PC-9 (cell line): ENCODE results near the gene ELF3. TPM values are rescaled to one million over a fixed set of nuclear protein-coding genes. Genes with fewer than 3 reads are reported as not detected.
"Not testable (repeated sequence)": the region's sequence is repeated elsewhere in the genome, so short reads cannot be mapped to it uniquely, and the experiment has no call there.

Experiments used
- BruUV-seq: library from RNA; stranded (reverse); fragments of 400-500 nt; replicated peaks from 2 replicates; lab custom pipeline; 2021; lab: Mats Ljungman, UMichigan
- CTCF ChIA-PET: fragments of 300-600 bp; sonication (Branson Sonifier 250); formaldehyde crosslinking; loops from one replicate; lab custom pipeline; 2022; ENCODE audit warnings: antibody characterized with exemption; lab: Charles Lee
- POLR2A ChIA-PET: fragments of 300-600 bp; sonication (Branson Sonifier 250); formaldehyde crosslinking; loops from one replicate; lab custom pipeline; 2022; ENCODE audit warnings: antibody characterized with exemption; ENCODE audit not compliant: unreplicated experiment; lab: Charles Lee
- DNase-seq, 2 experiments: peaks; one replicate each; pipeline versions ENCODE4 v3.0.0 to v3.0.0-alpha.2; 2015 to 2022; ENCODE audit warnings: mixed read lengths in 1 of 2
- H2AFZ ChIP-seq: fragments of 200-600 bp; sonication (generic); 2 replicates; pipeline ENCODE4 v1.8.1; 2017; ENCODE audit warnings: antibody characterized with exemption
- H3F3A ChIP-seq: fragments of 200-600 bp; sonication (generic); 2 replicates; pipeline ENCODE4 v1.8.1; 2017; ENCODE audit warnings: antibody characterized with exemption, mild to moderate bottlenecking, low read depth; ENCODE audit not compliant: insufficient read depth
- H3K27ac ChIP-seq: fragments of 200-600 bp; sonication (generic); 2 replicates; pipeline ENCODE4 v1.6.1; 2016; ENCODE audit warnings: mixed run types
- H3K27me3 ChIP-seq: fragments of 200-600 bp; sonication (generic); 2 replicates; pipeline ENCODE4 v1.6.1; 2016; ENCODE audit warnings: low read depth, mixed run types; ENCODE audit not compliant: insufficient read depth
- H3K36me3 ChIP-seq: fragments of 200-600 bp; sonication (generic); 2 replicates; pipeline ENCODE4 v1.6.1; 2016; ENCODE audit warnings: low read depth, mixed run types
- H3K4me1 ChIP-seq: fragments of 200-600 bp; sonication (generic); replicated peaks from 2 replicates; pipeline ENCODE4 v1.6.1; 2016; ENCODE audit warnings: mixed run types; ENCODE audit not compliant: insufficient read depth
- H3K4me2 ChIP-seq: fragments of 200-600 bp; sonication (generic); 2 replicates; pipeline ENCODE4 v1.6.1; 2017; ENCODE audit warnings: mixed run types
- H3K4me3 ChIP-seq: fragments of 200-600 bp; sonication (generic); 2 replicates; pipeline ENCODE4 v1.6.1; 2016; ENCODE audit warnings: mixed run types
- H3K79me2 ChIP-seq: fragments of 200-600 bp; sonication (generic); 2 replicates; pipeline ENCODE4 v1.6.1; 2017; ENCODE audit warnings: low read depth, mixed run types
- H3K9me2 ChIP-seq: fragments of 200-600 bp; sonication (generic); 2 replicates; pipeline ENCODE4 v1.8.1; 2017; ENCODE audit warnings: mild to moderate bottlenecking; ENCODE audit not compliant: insufficient read depth
- H3K9me3 ChIP-seq: fragments of 200-600 bp; sonication (generic); 2 replicates; pipeline ENCODE4 v1.8.1; 2016; ENCODE audit warnings: low read depth; ENCODE audit not compliant: insufficient read depth
- H4K20me1 ChIP-seq: fragments of 200-600 bp; sonication (generic); 2 replicates; pipeline ENCODE4 v1.8.1; 2017; ENCODE audit not compliant: insufficient read depth
- CTCF ChIP-seq: fragments of 200-600 bp; sonication (generic); conservative IDR thresholded peaks from 2 replicates; pipeline ENCODE4 v1.6.1; 2017; ENCODE audit warnings: mixed run types, antibody characterized with exemption, mild to moderate bottlenecking, moderate library complexity
- EZH2 ChIP-seq: fragments of 200-600 bp; sonication (generic); IDR thresholded peaks from 2 replicates; pipeline ENCODE4 v1.8.0; 2017; ENCODE audit warnings: antibody characterized with exemption, low read depth
- intact Hi-C: fragments of 100-400 bp; cut with micrococcal nuclease; formaldehyde crosslinking; loops from one replicate; pipeline ENCODE4 v1.10.0; 2022; ENCODE audit not compliant: unreplicated experiment
- total RNA-seq: library from RNA; stranded (reverse); gene quantifications from 2 replicates; pipeline ENCODE4 v1.2.3, GENCODE V29; 2021

The ELF3 gene
- total RNA-seq, 1 experiment from 2014 or later = 295 TPM

GRCh38 chr1:202056644-202057334 lies 46.4 kb downstream of the ELF3 start:
- H3K27ac ChIP-seq = peak overlapping the region; percentile 98
- no peak overlapping the region for H3K4me3 ChIP-seq
- no peaks in the 10 kb centered on the region for H3K27me3 ChIP-seq
- peak overlapping the region; percentile 58 for H3K4me2 ChIP-seq
- peaks cover 44% of the 10 kb centered on the region for H3F3A ChIP-seq
- intact Hi-C loops = loop anchor here (1.0 kb wide), 7 partner anchors 9 to 57 kb away; partner anchors contain the start of gene ELF3
- no peak overlapping the region for H2AFZ ChIP-seq
- no peaks in the 10 kb centered on the region for H3K36me3 ChIP-seq
- no peak for TF ChIP-seq EZH2
- no peak for TF ChIP-seq CTCF
- H3K9me2 ChIP-seq = no peaks in the 10 kb centered on the region
- DNase-seq = peak; percentile 97 to 98
- H3K4me1 ChIP-seq = peaks cover 63% of the 10 kb centered on the region
- no peaks in the 10 kb centered on the region for H3K79me2 ChIP-seq
- H3K9me3 ChIP-seq = no peaks in the 10 kb centered on the region
- ChIA-PET POLR2A (interaction anchor here (0.6 to 2.9 kb wide), 17 partner anchors 10 to 526 kb away, joined by 3 to 40 read pairs (median 9); partner anchors contain the start of gene ELF3), CTCF (interaction anchor here (0.6 to 2.0 kb wide), 7 partner anchors 10 to 79 kb away, joined by 3 to 12 read pairs (median 4); partner anchors contain the start of gene ELF3)
- H4K20me1 ChIP-seq = no peaks in the 10 kb centered on the region
- BruUV-seq = no TSS peak

- not testable (repeated sequence) for H3K36me3 ChIP-seq, DNase-seq, H3K79me2 ChIP-seq, H3K27me3 ChIP-seq, H3K4me3 ChIP-seq, H4K20me1 ChIP-seq, H3K9me3 ChIP-seq, H3K9me2 ChIP-seq, BruUV-seq, H2AFZ ChIP-seq
- ChIA-PET POLR2A (interaction anchor here (0.6 to 2.9 kb wide), 13 partner anchors 10 to 74 kb away, joined by 3 to 40 read pairs (median 14); partner anchors contain the start of gene ELF3), CTCF (interaction anchor here (0.6 to 2.0 kb wide), 6 partner anchors 11 to 78 kb away, joined by 3 to 12 read pairs (median 4); partner anchors contain the start of gene ELF3)
- intact Hi-C loops = loop anchor here (1.0 kb wide), 2 partner anchors 23 to 49 kb away; no protein-coding TSS in a partner anchor
- peak overlapping the region; percentile 98 for H3K27ac ChIP-seq
- H3K4me1 ChIP-seq = peaks cover 68% of the 10 kb centered on the region
- H3F3A ChIP-seq = peaks cover 43% of the 10 kb centered on the region
- peak overlapping the region; percentile 58 for H3K4me2 ChIP-seq
Observed at GRCh38 chr1:202057335-202057704, 46.9 kb downstream of the ELF3 start.

GRCh38 chr1:202058001-202058908 lies 47.9 kb downstream of the ELF3 start:
- BruUV-seq = TSS peak; percentile 56

More at GRCh38 chr1:202058001-202058908, 47.9 kb downstream of the ELF3 start:
- CTCF ChIA-PET = interaction anchor here (0.6 to 1.3 kb wide), 2 partner anchors 60 to 65 kb away, joined by 3 to 6 read pairs; no protein-coding TSS in a partner anchor
- Histone ChIP-seq H3F3A (peaks cover 48% of the 10 kb centered on the region), H3K27ac (peak overlapping the region; percentile 98), H2AFZ (no peak overlapping the region), H4K20me1 (no peaks in the 10 kb centered on the region), H3K27me3 (no peaks in the 10 kb centered on the region), H3K36me3 (no peaks in the 10 kb centered on the region), H3K4me3 (no peak overlapping the region), H3K4me1 (peaks cover 78% of the 10 kb centered on the region), H3K79me2 (no peaks in the 10 kb centered on the region), H3K9me3 (no peaks in the 10 kb centered on the region), H3K9me2 (no peaks in the 10 kb centered on the region), H3K4me2 (peak overlapping the region; percentile 67)
- DNase-seq = peak; percentile 79 to 98
- TF ChIP-seq EZH2 (no peak), CTCF (no peak)
- POLR2A ChIA-PET = interaction anchor here (0.6 to 2.9 kb wide), 8 partner anchors 11 to 54 kb away, joined by 4 to 40 read pairs (median 28); partner anchors contain the start of gene ELF3
- intact Hi-C loops = loop anchor here (1.0 kb wide), 1 partner anchor 27 kb away; no protein-coding TSS in a partner anchor
